ENCODE data around the gene CACNA1C.

CACNA1C gene

DNA sequence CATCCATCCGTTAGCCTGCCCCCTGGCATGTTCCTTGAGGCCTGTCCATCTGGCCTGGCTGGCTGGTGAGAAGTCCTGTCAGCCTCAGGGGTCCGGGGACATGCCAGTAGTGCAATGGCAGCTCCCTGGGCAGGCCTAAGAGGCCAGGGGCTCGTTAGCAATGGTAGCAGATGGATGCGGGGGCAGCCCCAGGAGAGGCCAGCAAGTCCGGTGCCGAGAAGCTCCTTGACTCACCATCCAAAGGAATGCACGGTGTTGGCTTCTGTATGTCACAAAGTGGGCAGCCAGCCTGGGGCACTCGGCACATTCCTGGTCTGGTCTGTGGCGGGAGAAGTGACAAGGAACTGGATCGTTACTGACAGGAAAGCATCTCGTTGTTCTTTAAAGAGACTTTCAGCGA lies 319.9 kb downstream of the CACNA1C start:
- Histone ChIP-seq H3K4me3 (ENCODE audit: low read depth in 1 of 2, low read length in 2 of 2) (no peak overlapping the region), H3K9ac (ENCODE audit: low read depth in 1 of 2, low read length in 2 of 2) (no peak overlapping the region), H3K36me3 (ENCODE audit: control insufficient read depth in 1 of 2, insufficient read depth in 2 of 2, low read length in 2 of 2) (no peaks in the 10 kb centered on the region), H3K9me3 (ENCODE audit: control insufficient read depth in 1 of 2, low read length in 2 of 2) (no peaks in the 10 kb centered on the region), H3K4me1 (ENCODE audit: control insufficient read depth in 1 of 2, insufficient read depth in 2 of 2, low read length in 2 of 2) (no peaks in the 10 kb centered on the region), H3K27ac (ENCODE audit: low read depth, low read length) (no peak overlapping the region), H3K27me3 (ENCODE audit: control insufficient read depth in 1 of 2, insufficient read depth in 2 of 2, low read length in 2 of 2) (no peaks in the 10 kb centered on the region)

DNA sequence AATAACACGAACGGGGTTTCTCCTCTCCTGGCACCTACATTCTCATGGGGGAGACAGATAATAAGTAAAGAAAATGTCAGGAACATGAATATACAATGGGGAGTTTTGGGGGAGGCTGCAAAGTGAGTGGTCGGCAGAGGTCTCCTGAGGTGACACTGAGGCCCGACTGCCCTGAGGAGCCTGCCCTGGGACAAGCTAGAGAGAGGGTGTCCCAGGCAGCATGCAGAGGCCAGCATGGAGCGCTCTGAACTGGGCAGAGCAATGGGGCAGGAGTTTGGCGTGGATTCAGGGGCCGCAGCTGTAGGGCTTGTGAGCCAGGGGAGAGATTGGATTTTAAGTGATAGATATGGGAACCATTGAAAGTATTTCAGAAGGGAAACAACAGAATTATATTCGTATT lies 320.5 kb downstream of the CACNA1C start:
- no peaks in the 10 kb centered on the region for H3K27me3 ChIP-seq (ENCODE audit: control insufficient read depth in 1 of 2, insufficient read depth in 2 of 2, low read length in 2 of 2)
- H3K9me3 ChIP-seq (ENCODE audit: control insufficient read depth in 1 of 2, low read length in 2 of 2) = no peaks in the 10 kb centered on the region
- no peaks in the 10 kb centered on the region for H3K4me1 ChIP-seq (ENCODE audit: control insufficient read depth in 1 of 2, insufficient read depth in 2 of 2, low read length in 2 of 2)
- no peak overlapping the region for H3K27ac ChIP-seq (ENCODE audit: low read depth, low read length)
- H3K9ac ChIP-seq (ENCODE audit: low read depth in 1 of 2, low read length in 2 of 2) = no peak overlapping the region
- no peaks in the 10 kb centered on the region for H3K36me3 ChIP-seq (ENCODE audit: control insufficient read depth in 1 of 2, insufficient read depth in 2 of 2, low read length in 2 of 2)
- H3K4me3 ChIP-seq (ENCODE audit: low read depth in 1 of 2, low read length in 2 of 2) = no peak overlapping the region

DNA sequence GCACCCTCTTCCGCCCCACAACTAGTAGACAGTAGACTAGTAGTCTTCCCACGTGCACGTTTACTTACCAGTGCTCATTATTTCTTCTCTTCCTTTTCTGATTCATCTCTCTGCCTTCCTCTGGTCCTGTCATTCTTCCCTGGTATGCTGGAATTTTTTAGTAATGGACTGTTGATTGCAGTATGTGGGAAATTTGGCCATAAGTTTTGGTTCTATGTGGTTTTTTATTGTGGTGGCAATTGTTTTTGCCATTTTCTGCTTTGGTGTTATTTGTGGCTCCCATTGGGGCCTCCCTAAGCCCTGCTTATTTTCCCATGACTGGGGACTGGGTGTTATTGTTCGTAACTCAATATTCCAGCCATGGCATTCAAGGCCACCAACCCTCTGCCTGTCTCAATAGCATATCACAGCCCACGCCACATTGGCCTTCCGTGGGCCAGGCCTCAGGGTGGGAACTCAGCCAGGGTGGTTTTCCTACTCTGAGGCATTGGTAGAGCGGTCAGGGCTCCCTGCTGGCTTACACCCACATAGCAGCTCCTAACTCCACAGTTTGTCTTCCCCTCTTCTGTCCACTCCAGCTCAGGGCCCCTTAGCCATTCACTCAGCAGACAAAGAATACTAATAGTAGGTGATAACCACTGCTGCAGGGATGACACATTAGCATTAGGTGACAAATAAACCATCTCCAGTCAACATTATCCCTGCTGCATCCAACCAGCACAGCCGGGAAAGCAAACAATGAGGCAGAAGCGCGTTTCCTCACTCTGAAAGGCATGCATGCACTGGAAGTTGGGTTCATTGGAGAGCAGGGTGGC lies 321.5 kb downstream of the CACNA1C start:
- no peak overlapping the region for H3K9ac ChIP-seq (ENCODE audit: low read depth in 1 of 2, low read length in 2 of 2)
- H3K4me1 ChIP-seq (ENCODE audit: control insufficient read depth in 1 of 2, insufficient read depth in 2 of 2, low read length in 2 of 2) = no peaks in the 10 kb centered on the region
- no peaks in the 10 kb centered on the region for H3K9me3 ChIP-seq (ENCODE audit: control insufficient read depth in 1 of 2, low read length in 2 of 2)
- no peaks in the 10 kb centered on the region for H3K27me3 ChIP-seq (ENCODE audit: control insufficient read depth in 1 of 2, insufficient read depth in 2 of 2, low read length in 2 of 2)
- no peak overlapping the region for H3K4me3 ChIP-seq (ENCODE audit: low read depth in 1 of 2, low read length in 2 of 2)
- H3K27ac ChIP-seq (ENCODE audit: low read depth, low read length) = no peak overlapping the region
- H3K36me3 ChIP-seq (ENCODE audit: control insufficient read depth in 1 of 2, insufficient read depth in 2 of 2, low read length in 2 of 2) = no peaks in the 10 kb centered on the region

DNA sequence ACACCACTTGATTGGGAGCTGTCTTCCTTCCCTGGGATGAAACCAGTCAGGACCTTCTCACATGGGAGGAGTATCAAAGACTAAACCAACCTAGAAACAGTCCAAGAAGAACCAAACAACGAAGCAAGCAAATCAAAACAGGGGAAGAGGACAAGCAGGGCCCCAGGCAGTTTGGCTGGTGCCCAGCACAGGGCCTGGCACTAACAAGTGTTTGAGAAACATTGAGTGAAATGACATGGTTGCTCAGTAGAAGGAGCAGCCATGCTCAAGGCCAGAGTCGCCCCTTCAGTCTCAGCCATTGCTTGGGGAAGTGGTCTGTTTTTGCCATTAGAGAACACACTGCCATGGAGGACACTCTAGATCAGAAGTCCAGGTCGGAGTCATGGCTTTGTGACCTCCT lies 323.1 kb downstream of the CACNA1C start:
- no peaks in the 10 kb centered on the region for H3K27me3 ChIP-seq (ENCODE audit: control insufficient read depth in 1 of 2, insufficient read depth in 2 of 2, low read length in 2 of 2)
- no peaks in the 10 kb centered on the region for H3K9me3 ChIP-seq (ENCODE audit: control insufficient read depth in 1 of 2, low read length in 2 of 2)
- no peaks in the 10 kb centered on the region for H3K4me1 ChIP-seq (ENCODE audit: control insufficient read depth in 1 of 2, insufficient read depth in 2 of 2, low read length in 2 of 2)
- H3K4me3 ChIP-seq (ENCODE audit: low read depth in 1 of 2, low read length in 2 of 2) = no peak overlapping the region
- H3K27ac ChIP-seq (ENCODE audit: low read depth, low read length) = no peak overlapping the region
- no peak overlapping the region for H3K9ac ChIP-seq (ENCODE audit: low read depth in 1 of 2, low read length in 2 of 2)
- H3K36me3 ChIP-seq (ENCODE audit: control insufficient read depth in 1 of 2, insufficient read depth in 2 of 2, low read length in 2 of 2) = no peaks in the 10 kb centered on the region

DNA sequence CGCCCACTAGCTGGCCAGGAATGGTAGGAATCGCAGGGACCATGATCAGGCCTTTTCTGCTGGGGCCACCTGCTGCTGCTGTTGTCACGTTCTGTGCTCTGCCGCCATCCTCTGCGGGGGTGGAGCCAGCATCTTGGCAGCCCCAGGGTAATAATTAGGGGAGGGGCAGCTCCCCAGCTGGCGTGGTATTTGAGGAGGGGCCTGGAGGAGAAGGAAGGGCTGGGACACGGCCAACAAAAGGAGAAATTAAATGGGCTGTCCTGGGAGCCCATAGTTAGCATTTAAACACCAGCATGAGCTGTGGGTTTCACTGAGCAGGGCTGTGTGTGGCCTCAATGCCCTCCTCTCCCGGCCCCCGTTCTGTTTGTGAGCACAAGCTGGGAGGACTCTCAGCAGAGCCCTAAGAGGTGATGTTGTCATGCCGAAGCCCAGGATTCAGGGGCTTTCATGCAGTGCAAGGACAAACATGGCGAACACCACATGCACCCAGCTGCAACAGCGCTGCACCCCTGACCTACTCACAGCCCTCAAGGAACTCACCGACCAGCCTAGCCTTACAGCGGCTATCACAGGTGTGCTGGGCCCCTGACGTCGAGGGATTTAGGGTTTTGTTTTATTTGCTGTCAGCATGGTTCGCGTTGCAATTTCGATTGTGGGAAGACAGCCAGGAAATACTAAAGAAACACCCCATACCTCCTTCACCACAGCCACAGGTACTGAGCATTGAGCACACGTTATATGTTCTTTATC lies 324.3 kb downstream of the CACNA1C start:
- Histone ChIP-seq H3K9me3 (ENCODE audit: control insufficient read depth in 1 of 2, low read length in 2 of 2) (no peaks in the 10 kb centered on the region), H3K36me3 (ENCODE audit: control insufficient read depth in 1 of 2, insufficient read depth in 2 of 2, low read length in 2 of 2) (no peaks in the 10 kb centered on the region), H3K4me1 (ENCODE audit: control insufficient read depth in 1 of 2, insufficient read depth in 2 of 2, low read length in 2 of 2) (no peaks in the 10 kb centered on the region), H3K4me3 (ENCODE audit: low read depth in 1 of 2, low read length in 2 of 2) (no peak overlapping the region), H3K27me3 (ENCODE audit: control insufficient read depth in 1 of 2, insufficient read depth in 2 of 2, low read length in 2 of 2) (no peaks in the 10 kb centered on the region), H3K9ac (ENCODE audit: low read depth in 1 of 2, low read length in 2 of 2) (no peak overlapping the region), H3K27ac (ENCODE audit: low read depth, low read length) (no peak overlapping the region)

DNA sequence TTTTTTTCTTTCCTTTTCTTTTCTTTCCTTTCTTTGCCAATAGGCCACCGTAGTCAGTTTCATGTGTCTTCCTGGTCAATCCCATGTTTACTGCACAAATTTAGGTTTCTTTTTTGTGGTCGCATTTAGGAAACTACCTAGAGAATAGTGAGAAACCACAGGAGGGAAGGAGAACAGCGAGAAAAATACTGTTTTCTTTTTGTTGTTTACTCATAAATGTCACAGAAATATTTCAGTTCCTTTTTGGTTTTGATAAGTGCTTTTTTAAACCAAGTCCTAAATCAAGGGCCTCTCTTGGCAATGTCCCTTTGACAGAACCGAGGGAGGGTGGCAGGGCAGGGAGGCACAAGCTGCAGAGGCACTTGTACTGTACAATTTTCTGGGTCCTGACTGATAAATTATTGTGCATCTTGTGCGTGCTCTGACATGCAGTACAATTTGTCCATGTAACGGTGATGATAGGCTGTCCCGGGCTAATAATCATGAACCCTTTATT lies 326.1 kb downstream of the CACNA1C start:
- no peaks in the 10 kb centered on the region for H3K9me3 ChIP-seq (ENCODE audit: control insufficient read depth in 1 of 2, low read length in 2 of 2)
- no peak overlapping the region for H3K27ac ChIP-seq (ENCODE audit: low read depth, low read length)

DNA sequence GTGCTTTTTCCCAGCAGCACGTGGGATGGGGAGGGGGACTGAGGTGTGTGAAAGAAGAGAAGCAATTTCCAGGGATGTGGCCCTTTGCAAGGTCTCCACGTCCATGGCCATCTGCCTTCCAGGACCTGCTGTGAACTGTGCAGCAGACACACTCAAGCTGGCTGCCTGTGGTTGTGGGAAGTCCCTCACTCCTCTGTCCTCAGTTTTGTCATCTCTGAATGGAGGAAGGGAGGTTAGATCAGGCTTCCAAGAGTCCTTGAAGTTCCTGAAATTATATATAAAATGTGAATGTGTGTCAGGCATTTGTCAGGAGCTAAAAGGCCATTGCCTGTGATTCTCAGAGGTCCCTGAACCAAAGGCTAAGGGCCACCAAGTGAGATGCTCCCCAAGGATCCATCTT lies 328.2 kb downstream of the CACNA1C start:
- H3K27ac ChIP-seq (ENCODE audit: low read depth, low read length) = no peak overlapping the region

More for the DNA sequence above, 326.1 kb downstream of the CACNA1C start:
- Histone ChIP-seq H3K4me3 (ENCODE audit: low read depth in 1 of 2, low read length in 2 of 2) (no peak overlapping the region), H3K4me1 (ENCODE audit: control insufficient read depth in 1 of 2, insufficient read depth in 2 of 2, low read length in 2 of 2) (peaks cover 10 to 14% of the 10 kb centered on the region in 2 donors), H3K27me3 (ENCODE audit: control insufficient read depth in 1 of 2, insufficient read depth in 2 of 2, low read length in 2 of 2) (no peaks in the 10 kb centered on the region), H3K9ac (ENCODE audit: low read depth in 1 of 2, low read length in 2 of 2) (no peak overlapping the region), H3K36me3 (ENCODE audit: control insufficient read depth in 1 of 2, insufficient read depth in 2 of 2, low read length in 2 of 2) (no peaks in the 10 kb centered on the region)

DNA sequence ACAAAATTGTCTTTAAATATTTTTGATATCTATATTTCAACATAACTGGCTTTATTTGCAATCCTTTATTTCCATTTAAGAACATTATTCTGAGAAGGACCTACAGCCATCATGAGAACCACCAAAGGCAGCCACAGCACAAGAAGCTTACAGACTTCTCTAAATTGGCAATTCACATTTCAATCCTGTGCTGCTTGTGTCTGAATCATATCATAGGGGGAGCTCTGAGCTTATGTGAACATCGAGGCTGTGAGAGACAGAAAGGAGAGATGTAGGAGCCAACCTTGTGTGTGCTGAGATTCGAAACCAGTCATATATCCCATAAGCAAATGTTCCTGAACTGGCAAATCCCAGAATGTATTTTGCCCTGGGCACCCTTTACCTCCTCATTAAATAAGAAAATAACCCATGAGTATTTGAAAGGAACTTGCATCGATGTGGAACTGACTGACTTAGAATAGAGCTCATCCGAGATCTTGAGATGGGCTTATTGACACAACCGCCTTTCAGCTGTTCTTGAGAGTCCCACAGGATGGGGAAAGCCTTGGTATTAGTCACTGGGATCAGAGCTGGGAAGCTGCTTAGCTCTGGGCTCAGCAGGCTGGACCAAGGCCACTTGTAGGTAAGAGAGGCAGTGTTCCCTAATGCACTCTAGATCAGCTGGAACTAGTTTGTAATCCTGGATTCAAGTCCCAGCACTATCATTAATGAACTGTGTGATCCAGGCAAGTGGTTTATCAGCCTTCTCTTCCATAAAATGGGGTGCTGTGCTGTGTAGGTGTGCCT lies 329.8 kb downstream of the CACNA1C start:
- Histone ChIP-seq H3K4me3 (ENCODE audit: low read depth in 1 of 2, low read length in 2 of 2) (no peak overlapping the region), H3K9me3 (ENCODE audit: control insufficient read depth in 1 of 2, low read length in 2 of 2) (no peaks in the 10 kb centered on the region), H3K27me3 (ENCODE audit: control insufficient read depth in 1 of 2, insufficient read depth in 2 of 2, low read length in 2 of 2) (no peaks in the 10 kb centered on the region), H3K9ac (ENCODE audit: low read depth in 1 of 2, low read length in 2 of 2) (no peak overlapping the region), H3K4me1 (ENCODE audit: control insufficient read depth in 1 of 2, insufficient read depth in 2 of 2, low read length in 2 of 2) (peaks cover 10 to 15% of the 10 kb centered on the region in 2 donors), H3K36me3 (ENCODE audit: control insufficient read depth in 1 of 2, insufficient read depth in 2 of 2, low read length in 2 of 2) (no peaks in the 10 kb centered on the region), H3K27ac (ENCODE audit: low read depth, low read length) (no peak overlapping the region)

More for the DNA sequence above, 328.2 kb downstream of the CACNA1C start:
- Histone ChIP-seq H3K4me1 (ENCODE audit: control insufficient read depth in 1 of 2, insufficient read depth in 2 of 2, low read length in 2 of 2) (peaks cover 10 to 15% of the 10 kb centered on the region in 2 donors), H3K9me3 (ENCODE audit: control insufficient read depth in 1 of 2, low read length in 2 of 2) (no peaks in the 10 kb centered on the region), H3K36me3 (ENCODE audit: control insufficient read depth in 1 of 2, insufficient read depth in 2 of 2, low read length in 2 of 2) (no peaks in the 10 kb centered on the region), H3K9ac (ENCODE audit: low read depth in 1 of 2, low read length in 2 of 2) (no peak overlapping the region), H3K27me3 (ENCODE audit: control insufficient read depth in 1 of 2, insufficient read depth in 2 of 2, low read length in 2 of 2) (no peaks in the 10 kb centered on the region), H3K4me3 (ENCODE audit: low read depth in 1 of 2, low read length in 2 of 2) (no peak overlapping the region)

DNA sequence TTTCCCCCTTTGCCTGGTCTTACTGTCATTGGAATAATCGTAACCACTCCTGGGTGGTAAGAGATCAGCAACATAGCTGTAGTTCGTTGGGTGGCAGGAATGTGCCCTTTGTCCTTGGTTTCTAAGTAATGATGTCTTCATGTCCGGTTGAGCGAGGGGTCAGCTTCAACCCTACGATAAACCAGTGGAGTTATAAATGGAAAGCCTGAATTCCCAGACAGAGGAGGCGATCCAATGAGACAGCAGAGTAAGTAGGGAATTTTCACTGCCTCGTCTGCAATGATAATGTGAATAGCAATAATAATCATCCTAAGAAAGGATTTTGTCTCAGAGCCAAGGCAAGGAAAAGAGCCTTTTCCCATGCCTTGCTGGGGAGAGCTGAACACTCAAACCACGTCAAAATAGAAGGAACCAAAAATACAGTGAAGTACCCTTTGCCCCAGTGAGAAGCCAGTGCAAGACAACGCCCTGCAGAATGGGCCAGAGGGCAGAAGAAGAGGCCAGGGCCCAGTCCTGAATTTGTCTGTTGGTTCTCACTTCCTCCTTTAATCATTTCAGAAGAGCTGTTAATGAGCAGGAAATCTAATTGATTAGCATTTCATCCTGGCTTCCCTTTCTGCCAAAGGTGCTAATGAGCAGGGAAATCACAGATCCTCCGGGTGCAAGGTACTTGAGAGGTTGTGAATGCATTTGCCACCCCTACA lies 330.7 kb downstream of the CACNA1C start:
- H3K27ac ChIP-seq (ENCODE audit: low read depth, low read length) = no peak overlapping the region
- no peak overlapping the region for H3K4me3 ChIP-seq (ENCODE audit: low read depth in 1 of 2, low read length in 2 of 2)
- H3K9me3 ChIP-seq (ENCODE audit: control insufficient read depth in 1 of 2, low read length in 2 of 2) = no peaks in the 10 kb centered on the region
- no peak overlapping the region for H3K9ac ChIP-seq (ENCODE audit: low read depth in 1 of 2, low read length in 2 of 2)
- H3K27me3 ChIP-seq (ENCODE audit: control insufficient read depth in 1 of 2, insufficient read depth in 2 of 2, low read length in 2 of 2) = no peaks in the 10 kb centered on the region
- no peaks in the 10 kb centered on the region for H3K36me3 ChIP-seq (ENCODE audit: control insufficient read depth in 1 of 2, insufficient read depth in 2 of 2, low read length in 2 of 2)
- peaks cover 10 to 15% of the 10 kb centered on the region in 2 donors for H3K4me1 ChIP-seq (ENCODE audit: control insufficient read depth in 1 of 2, insufficient read depth in 2 of 2, low read length in 2 of 2)
